ENCODE data around the gene OST4.

OST4 gene

DNA sequence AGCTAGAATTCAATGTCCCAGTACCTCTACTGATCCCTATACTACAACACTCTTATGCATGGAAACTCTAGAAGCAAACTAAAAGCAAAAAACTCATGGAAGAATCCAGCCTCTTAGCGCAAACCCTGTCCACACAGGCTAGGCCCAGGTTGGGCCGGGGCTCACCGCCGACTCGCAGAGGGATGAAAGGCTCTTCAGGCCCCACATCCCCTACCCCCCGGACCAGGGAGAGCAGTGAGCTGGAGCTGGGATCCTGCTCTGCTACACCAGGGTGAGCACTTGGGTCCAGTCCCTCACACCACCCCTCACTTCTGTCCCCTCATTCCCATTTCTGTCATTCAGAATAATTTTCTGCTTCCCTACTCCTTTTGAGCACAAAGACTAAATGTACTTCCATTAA lies 2.0 kb downstream of the OST4 start:
- TF ChIP-seq, protein P1, sequence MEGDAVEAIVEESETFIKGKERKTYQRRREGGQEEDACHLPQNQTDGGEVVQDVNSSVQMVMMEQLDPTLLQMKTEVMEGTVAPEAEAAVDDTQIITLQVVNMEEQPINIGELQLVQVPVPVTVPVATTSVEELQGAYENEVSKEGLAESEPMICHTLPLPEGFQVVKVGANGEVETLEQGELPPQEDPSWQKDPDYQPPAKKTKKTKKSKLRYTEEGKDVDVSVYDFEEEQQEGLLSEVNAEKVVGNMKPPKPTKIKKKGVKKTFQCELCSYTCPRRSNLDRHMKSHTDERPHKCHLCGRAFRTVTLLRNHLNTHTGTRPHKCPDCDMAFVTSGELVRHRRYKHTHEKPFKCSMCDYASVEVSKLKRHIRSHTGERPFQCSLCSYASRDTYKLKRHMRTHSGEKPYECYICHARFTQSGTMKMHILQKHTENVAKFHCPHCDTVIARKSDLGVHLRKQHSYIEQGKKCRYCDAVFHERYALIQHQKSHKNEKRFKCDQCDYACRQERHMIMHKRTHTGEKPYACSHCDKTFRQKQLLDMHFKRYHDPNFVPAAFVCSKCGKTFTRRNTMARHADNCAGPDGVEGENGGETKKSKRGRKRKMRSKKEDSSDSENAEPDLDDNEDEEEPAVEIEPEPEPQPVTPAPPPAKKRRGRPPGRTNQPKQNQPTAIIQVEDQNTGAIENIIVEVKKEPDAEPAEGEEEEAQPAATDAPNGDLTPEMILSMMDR (conservative IDR thresholded peaks at IDR 0.05; ENCODE audit: low read depth, low read length) = no peak
- H3K9ac ChIP-seq = no peak overlapping the region
- no peak overlapping the region for H3K27ac ChIP-seq
- no peaks in the 10 kb centered on the region for H4K20me1 ChIP-seq (ENCODE audit: insufficient read depth)
- no peaks in the 10 kb centered on the region for H3K27me3 ChIP-seq (ENCODE audit: insufficient read depth, low read depth)
- H3K36me3 ChIP-seq (ENCODE audit: insufficient read depth) = no peaks in the 10 kb centered on the region
- H3K4me3 ChIP-seq (IDR thresholded peaks at IDR 0.05; ENCODE audit: insufficient read depth, low read depth, low read length) = no peak overlapping the region
- H3K79me2 ChIP-seq (ENCODE audit: insufficient read depth, low read depth) = peaks cover 20% of the 10 kb centered on the region
- H2AFZ ChIP-seq (ENCODE audit: low read depth) = no peak overlapping the region
- peaks cover 19% of the 10 kb centered on the region for H3K4me1 ChIP-seq (ENCODE audit: low read depth, poor library complexity, severe bottlenecking)
- no peak overlapping the region; the same call in 1 of the 2 replicates for H3K4me2 ChIP-seq

DNA sequence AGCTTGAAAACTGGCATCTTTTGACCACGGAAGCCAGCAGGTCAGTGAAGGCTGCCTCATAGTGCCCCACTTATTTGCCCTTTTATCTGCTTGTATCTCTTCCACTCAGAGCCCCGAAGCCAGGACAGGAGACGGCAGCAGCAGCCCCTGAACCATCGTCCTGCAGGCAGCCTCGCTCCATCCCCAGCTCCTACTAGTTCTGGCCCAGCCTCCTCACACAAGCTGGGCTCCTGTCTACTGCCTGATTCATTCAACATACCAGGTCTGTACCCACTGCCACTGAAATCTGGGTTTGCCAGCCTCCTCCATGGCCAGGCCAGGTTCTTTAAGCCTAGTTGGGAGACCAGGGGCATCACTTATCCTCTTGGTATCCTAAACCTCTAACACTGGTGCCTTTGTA lies 4.1 kb downstream of the OST4 start:
- TF ChIP-seq, protein P1 (conservative IDR thresholded peaks at IDR 0.05; ENCODE audit: low read depth, low read length) = no peak
- Histone ChIP-seq H4K20me1 (ENCODE audit: insufficient read depth) (no peaks in the 10 kb centered on the region), H3K27me3 (ENCODE audit: insufficient read depth, low read depth) (no peaks in the 10 kb centered on the region), H3K27ac (no peak overlapping the region), H3K4me1 (ENCODE audit: low read depth, poor library complexity, severe bottlenecking) (peaks cover 17% of the 10 kb centered on the region), H3K79me2 (ENCODE audit: insufficient read depth, low read depth) (peaks cover 20% of the 10 kb centered on the region), H2AFZ (ENCODE audit: low read depth) (no peak overlapping the region), H3K4me3 (IDR thresholded peaks at IDR 0.05; ENCODE audit: insufficient read depth, low read depth, low read length) (no peak overlapping the region), H3K4me2 (no peak overlapping the region), H3K9ac (no peak overlapping the region), H3K36me3 (ENCODE audit: insufficient read depth) (no peaks in the 10 kb centered on the region)

DNA sequence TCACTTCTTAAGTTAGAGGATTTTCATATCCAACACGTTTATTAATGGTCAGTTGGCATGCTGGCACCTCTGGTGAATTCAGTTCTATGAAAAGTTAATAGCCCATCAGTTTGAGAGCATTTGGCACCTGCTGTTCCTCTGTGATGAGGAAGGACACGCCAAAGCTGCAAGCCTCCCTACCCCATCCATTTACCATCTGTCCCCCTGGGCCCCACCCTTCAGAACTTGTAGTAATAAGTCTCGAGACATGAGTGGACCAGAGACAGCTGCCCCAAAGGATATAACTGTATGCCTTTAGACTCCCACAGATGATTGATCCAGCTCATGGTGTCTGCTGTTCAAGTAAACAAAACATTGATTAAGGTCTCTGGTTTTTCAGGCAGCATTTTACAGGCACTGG lies 6.3 kb downstream of the OST4 start:
- H3K4me2 ChIP-seq = no peak overlapping the region
- no peak overlapping the region for H3K27ac ChIP-seq
- H3K27me3 ChIP-seq (ENCODE audit: insufficient read depth, low read depth) = no peaks in the 10 kb centered on the region
- no peak overlapping the region for H3K4me3 ChIP-seq (IDR thresholded peaks at IDR 0.05; ENCODE audit: insufficient read depth, low read depth, low read length)
- H3K36me3 ChIP-seq (ENCODE audit: insufficient read depth) = no peaks in the 10 kb centered on the region
- H4K20me1 ChIP-seq (ENCODE audit: insufficient read depth) = no peaks in the 10 kb centered on the region
- peaks cover 6% of the 10 kb centered on the region for H3K4me1 ChIP-seq (ENCODE audit: low read depth, poor library complexity, severe bottlenecking)
- no peak overlapping the region for H3K9ac ChIP-seq
- peaks cover 7% of the 10 kb centered on the region for H3K79me2 ChIP-seq (ENCODE audit: insufficient read depth, low read depth)
- TF ChIP-seq, protein P1 (conservative IDR thresholded peaks at IDR 0.05; ENCODE audit: low read depth, low read length) = no peak
- H2AFZ ChIP-seq (ENCODE audit: low read depth) = no peak overlapping the region

DNA sequence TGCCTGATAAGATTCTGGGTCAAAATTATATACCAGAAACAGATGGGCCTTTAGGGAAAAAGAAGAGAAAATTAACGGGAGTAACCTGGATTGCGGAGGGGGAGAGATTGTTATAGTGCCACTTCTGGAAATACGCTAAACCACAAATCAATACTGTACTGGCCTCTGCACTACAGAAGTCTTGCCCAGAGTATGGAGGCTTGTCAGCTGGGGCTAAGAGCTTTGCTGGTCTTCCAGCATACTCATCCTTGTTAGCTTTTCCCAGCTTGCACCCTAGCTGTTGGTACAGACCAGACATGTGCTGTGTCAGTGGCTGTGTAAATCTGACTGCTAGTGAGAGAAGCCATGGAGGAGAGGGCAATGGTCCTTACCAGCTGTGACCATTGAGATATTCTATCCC lies 11.1 kb downstream of the OST4 start:
- no peak overlapping the region for H3K4me3 ChIP-seq (IDR thresholded peaks at IDR 0.05; ENCODE audit: insufficient read depth, low read depth, low read length)
- no peaks in the 10 kb centered on the region for H3K79me2 ChIP-seq (ENCODE audit: insufficient read depth, low read depth)
- H2AFZ ChIP-seq (ENCODE audit: low read depth) = no peak overlapping the region
- TF ChIP-seq, protein P1 (conservative IDR thresholded peaks at IDR 0.05; ENCODE audit: low read depth, low read length) = no peak
- H4K20me1 ChIP-seq (ENCODE audit: insufficient read depth) = no peaks in the 10 kb centered on the region
- no peaks in the 10 kb centered on the region for H3K4me1 ChIP-seq (ENCODE audit: low read depth, poor library complexity, severe bottlenecking)
- no peaks in the 10 kb centered on the region for H3K27me3 ChIP-seq (ENCODE audit: insufficient read depth, low read depth)
- no peak overlapping the region for H3K9ac ChIP-seq
- H3K4me2 ChIP-seq = no peak overlapping the region
- no peaks in the 10 kb centered on the region for H3K36me3 ChIP-seq (ENCODE audit: insufficient read depth)
- H3K27ac ChIP-seq = no peak overlapping the region
